GM23338 (cell line): Measurements from ENCODE around the gene ARRB1. TPM values are rescaled to one million over a fixed set of nuclear protein-coding genes. Genes with fewer than 3 reads are reported as not detected.

ENCODE experiments used
- ATAC-seq: fragments of 200-7000 bp; cut with Tn5 transposase; 3 replicates; pipeline ENCODE4 v1.9.1; 2020
- DNase-seq: peaks from one replicate; pipeline ENCODE4 v3.0.0-alpha.2; 2015; ENCODE audit warnings: low spot score
- H2AFZ ChIP-seq: fragments of 200-600 bp; sonication (generic); 2 replicates; pipeline ENCODE4 v1.8.0; 2016; ENCODE audit warnings: antibody characterized with exemption, mild to moderate bottlenecking, moderate library complexity
- H3F3A ChIP-seq: fragments of 200-600 bp; sonication (generic); replicated peaks from 2 replicates; pipeline ENCODE4 v1.8.0; 2017; ENCODE audit warnings: antibody characterized with exemption, mixed run types, low read depth
- H3K27ac ChIP-seq: fragments of 200-600 bp; sonication (generic); 2 replicates; pipeline ENCODE4 v1.6.1; 2016; ENCODE audit warnings: low read depth
- H3K27me3 ChIP-seq: fragments of 200-600 bp; sonication (generic); 2 replicates; pipeline ENCODE4 v1.8.0; 2016; ENCODE audit warnings: mild to moderate bottlenecking, mixed run types, moderate library complexity; ENCODE audit not compliant: insufficient read depth
- H3K36me3 ChIP-seq: fragments of 200-600 bp; sonication (generic); 2 replicates; pipeline ENCODE4 v1.8.0; 2016; ENCODE audit warnings: mild to moderate bottlenecking; ENCODE audit not compliant: insufficient read depth
- H3K4me1 ChIP-seq: fragments of 200-600 bp; sonication (generic); 2 replicates; pipeline ENCODE4 v1.8.0; 2016; ENCODE audit warnings: mild to moderate bottlenecking, moderate library complexity; ENCODE audit not compliant: insufficient read depth
- H3K4me2 ChIP-seq: fragments of 200-600 bp; sonication (generic); 2 replicates; pipeline ENCODE4 v1.7.1; 2017; ENCODE audit warnings: mixed run types
- H3K4me3 ChIP-seq: fragments of 200-600 bp; sonication (generic); 2 replicates; pipeline ENCODE4 v1.6.1; 2016; ENCODE audit warnings: mixed run types
- H3K79me2 ChIP-seq: fragments of 200-600 bp; sonication (generic); replicated peaks from 2 replicates; pipeline ENCODE4 v1.8.0; 2017; ENCODE audit warnings: mild to moderate bottlenecking; ENCODE audit not compliant: insufficient read depth
- H3K9me2 ChIP-seq: fragments of 200-600 bp; sonication (generic); 2 replicates; pipeline ENCODE4 v1.8.0; 2017; ENCODE audit not compliant: insufficient read depth
- H4K20me1 ChIP-seq: fragments of 200-600 bp; sonication (generic); replicated peaks from 2 replicates; pipeline ENCODE4 v1.8.0; 2017; ENCODE audit warnings: mild to moderate bottlenecking; ENCODE audit not compliant: insufficient read depth
- H3K27ac Mint-ChIP-seq: 2 replicates; pipeline ENCODE4 v1.8.0; 2020; ENCODE audit warnings: inconsistent platforms, mild to moderate bottlenecking, moderate library complexity, mixed read lengths
- H3K27me3 Mint-ChIP-seq: 3 replicates; pipeline ENCODE4 v1.8.0; 2022; ENCODE audit warnings: low read depth, mild to moderate bottlenecking, moderate library complexity, mixed read lengths, inconsistent platforms; ENCODE audit not compliant: insufficient read depth, poor library complexity
- H3K36me3 Mint-ChIP-seq: 3 replicates; pipeline ENCODE4 v1.8.0; 2021; ENCODE audit warnings: low read depth, mild to moderate bottlenecking, inconsistent platforms, moderate library complexity, mixed read lengths
- H3K4me1 Mint-ChIP-seq: 3 replicates; pipeline ENCODE4 v1.8.0; 2020; ENCODE audit warnings: mild to moderate bottlenecking, inconsistent platforms, mixed read lengths
- H3K4me3 Mint-ChIP-seq: 3 replicates; pipeline ENCODE4 v1.8.0; 2021; ENCODE audit warnings: moderate library complexity, mild to moderate bottlenecking, inconsistent platforms, mixed read lengths
- H3K9me3 Mint-ChIP-seq: 3 replicates; pipeline ENCODE4 v1.8.0; 2020; ENCODE audit warnings: moderate library complexity, mild to moderate bottlenecking, inconsistent platforms, mixed read lengths
- CREB1 ChIP-seq: fragments of 250-450 bp; sonication (Bioruptor Pico); IDR thresholded peaks from 2 replicates; pipeline ENCODE4 v1.5.0; 2020; ENCODE audit warnings: low read depth, mild to moderate bottlenecking, moderate library complexity
- CTCF ChIP-seq, 2 experiments: fragments of 200-600 bp in 1 of 2; sonication (generic) in 1 of 2; conservative IDR thresholded peaks; 2 replicates each; pipeline versions ENCODE4 v1.5.1 to v1.6.1; 2016 to 2017; ENCODE audit warnings: antibody characterized with exemption in 2 of 2, low read depth in 2 of 2, mild to moderate bottlenecking in 2 of 2, moderate library complexity in 1 of 2
- ETS1 ChIP-seq: IDR thresholded peaks from 2 replicates; pipeline ENCODE4 v1.6.1; 2016; ENCODE audit warnings: antibody characterized with exemption
- EZH2 ChIP-seq: fragments of 200-600 bp; sonication (generic); IDR thresholded peaks from one replicate; pipeline ENCODE4 v1.8.0; 2017; ENCODE audit warnings: antibody characterized with exemption, mild to moderate bottlenecking, low read depth; ENCODE audit not compliant: unreplicated experiment
- EZH2phosphoT487 ChIP-seq: fragments of 200-600 bp; sonication (generic); IDR thresholded peaks from one replicate; pipeline ENCODE4 v1.8.1; 2018; ENCODE audit warnings: antibody characterized with exemption; ENCODE audit not compliant: unreplicated experiment
- POLR2AphosphoS5 ChIP-seq: IDR thresholded peaks from 2 replicates; pipeline ENCODE4 v1.6.1; 2016; ENCODE audit warnings: antibody characterized with exemption, low read depth
- REST ChIP-seq: IDR thresholded peaks from one replicate; pipeline ENCODE4 v1.6.1; 2018; ENCODE audit warnings: antibody characterized with exemption; ENCODE audit not compliant: unreplicated experiment
- STAT1 ChIP-seq: IDR thresholded peaks from one replicate; pipeline ENCODE4 v1.6.1; 2016; ENCODE audit warnings: antibody characterized with exemption; ENCODE audit not compliant: unreplicated experiment
- ZNF114 ChIP-seq: fragments of 250-450 bp; sonication (Bioruptor Pico); IDR thresholded peaks from 2 replicates; pipeline ENCODE4 v1.5.0; 2020; ENCODE audit warnings: mild to moderate bottlenecking, moderate library complexity
- ZNF331 ChIP-seq: fragments of 250-450 bp; sonication (Bioruptor Pico); IDR thresholded peaks from 2 replicates; pipeline ENCODE4 v1.5.0; 2020; ENCODE audit warnings: low read depth, mild to moderate bottlenecking, moderate library complexity
- polyA plus RNA-seq: library from polyadenylated mRNA; unstranded; fragments of >200 nt; fragmentation: Nextera tagmentation; extraction: Ambion mirVana; gene quantifications from 2 replicates; pipeline ENCODE4 v1.2.1, GENCODE V29; 2016
- total RNA-seq: library from RNA; depleted of rRNA; stranded (reverse); fragments of >200 nt; shearing (Covaris generic); gene quantifications from 2 replicates; pipeline ENCODE4 v1.2.3, GENCODE V29; 2014

ARRB1 gene
- total and polyA plus RNA-seq, 2 experiments from 2014 or later = 6.3 to 11.1 TPM

GRCh38 chr11:75270896-75271418 is 80.5 kb downstream of the ARRB1 start:
- Histone ChIP-seq H3K79me2 (no peaks in the 10 kb centered on the region), H3K27me3 (no peaks in the 10 kb centered on the region), H3F3A (no peaks in the 10 kb centered on the region), H3K9me2 (no peaks in the 10 kb centered on the region), H3K27ac (no peak overlapping the region), H4K20me1 (no peaks in the 10 kb centered on the region), H3K4me2 (no peak overlapping the region), H3K4me1 (no peaks in the 10 kb centered on the region), H2AFZ (no peak overlapping the region), H3K4me3 (no peak overlapping the region), H3K36me3 (no peaks in the 10 kb centered on the region)
- H3K9me3 Mint-ChIP-seq = no peaks in the 10 kb centered on the region
- H3K36me3 Mint-ChIP-seq = peaks cover 51% of the 10 kb centered on the region
- ATAC-seq = no peak; the same call in 2 of the 3 replicates
- TF ChIP-seq CTCF (conservative IDR thresholded peaks at IDR 0.05; ENCODE audit: low read depth in 2 of 2) = peak; percentile 62 to 64
- TF ChIP-seq EZH2 = no peak
- H3K4me3 Mint-ChIP-seq = no peak overlapping the region
- no peak overlapping the region for H3K27ac Mint-ChIP-seq
- peaks cover 11% of the 10 kb centered on the region for H3K4me1 Mint-ChIP-seq
- DNase-seq = peak; percentile 54
- H3K27me3 Mint-ChIP-seq = peaks cover 4% of the 10 kb centered on the region

GRCh38 chr11:75269896-75270295 is 81.6 kb downstream of the ARRB1 start:
- Mint-ChIP-seq H3K27ac (no peak overlapping the region), H3K4me1 (peaks cover 5% of the 10 kb centered on the region)

GRCh38 chr11:75269367-75269660 is 82.1 kb downstream of the ARRB1 start:
- no peak overlapping the region for H3K27ac Mint-ChIP-seq
- no peaks in the 10 kb centered on the region for H3K36me3 ChIP-seq
- H3K9me3 Mint-ChIP-seq = no peaks in the 10 kb centered on the region
- no peaks in the 10 kb centered on the region for H4K20me1 ChIP-seq
- H2AFZ ChIP-seq = no peak overlapping the region
- ATAC-seq = no peak
- no peak overlapping the region for H3K4me3 ChIP-seq
- H3K4me1 Mint-ChIP-seq = peaks cover 5% of the 10 kb centered on the region
- no peaks in the 10 kb centered on the region for H3K4me1 ChIP-seq
- no peak overlapping the region for H3K4me2 ChIP-seq
- peaks cover 4% of the 10 kb centered on the region for H3K27me3 Mint-ChIP-seq
- no peaks in the 10 kb centered on the region for H3F3A ChIP-seq
- no peaks in the 10 kb centered on the region for H3K27me3 ChIP-seq
- no peak overlapping the region for H3K4me3 Mint-ChIP-seq
- no peaks in the 10 kb centered on the region for H3K79me2 ChIP-seq
- H3K27ac ChIP-seq = no peak overlapping the region
- no peak for DNase-seq
- no peaks in the 10 kb centered on the region for H3K9me2 ChIP-seq
- peaks cover 49% of the 10 kb centered on the region for H3K36me3 Mint-ChIP-seq
- no peak for TF ChIP-seq STAT1
- no peak for TF ChIP-seq CREB1
- no peak for TF ChIP-seq REST
- no peak for TF ChIP-seq ETS1
- TF ChIP-seq EZH2phosphoT487 = no peak

More at GRCh38 chr11:75269896-75270295, 81.6 kb downstream of the ARRB1 start:
- peaks cover 4% of the 10 kb centered on the region for H3K27me3 Mint-ChIP-seq
- no peaks in the 10 kb centered on the region for H3K9me3 Mint-ChIP-seq
- no peak overlapping the region for H3K27ac ChIP-seq
- H2AFZ ChIP-seq = no peak overlapping the region
- H3K27me3 ChIP-seq = no peaks in the 10 kb centered on the region
- H3K4me3 Mint-ChIP-seq = no peak overlapping the region
- no peaks in the 10 kb centered on the region for H3K9me2 ChIP-seq
- DNase-seq (no peak), ATAC-seq (no peak)
- peaks cover 50% of the 10 kb centered on the region for H3K36me3 Mint-ChIP-seq
- no peak overlapping the region for H3K4me2 ChIP-seq
- no peaks in the 10 kb centered on the region for H3K4me1 ChIP-seq
- no peaks in the 10 kb centered on the region for H3K36me3 ChIP-seq
- H3K79me2 ChIP-seq = no peaks in the 10 kb centered on the region
- H3F3A ChIP-seq = no peaks in the 10 kb centered on the region
- no peak for TF ChIP-seq ETS1
- TF ChIP-seq POLR2AphosphoS5 = no peak
- no peak for TF ChIP-seq ZNF331
- no peak for TF ChIP-seq STAT1
- no peak for TF ChIP-seq EZH2
- no peak for TF ChIP-seq ZNF114 (CRISPR knock-in tag)
- no peak overlapping the region for H3K4me3 ChIP-seq
- H4K20me1 ChIP-seq = no peaks in the 10 kb centered on the region
